GM12878 (cell line): ENCODE results near the gene ARAP1. TPM values are rescaled to one million over a fixed set of nuclear protein-coding genes. Genes with fewer than 3 reads are reported as not detected.

Experiments
- ATAC-seq: fragments of 200-7000 bp; cut with Tn5 transposase; 3 replicates; pipeline ENCODE4 v1.9.1; 2020; ENCODE audit warnings: mild to moderate bottlenecking, moderate library complexity
- BruUV-seq: library from RNA; stranded (reverse); fragments of 400-500 nt; replicated peaks from 2 replicates; lab custom pipeline; 2021; lab: Mats Ljungman, UMichigan
- CTCF ChIA-PET: fragments of 300-600 bp; sonication (Branson Sonifier 250); formaldehyde crosslinking; extraction: SDS; loops from one replicate; lab custom pipeline; 2021; ENCODE audit warnings: inconsistent platforms; lab: Yijun Ruan, JAX
- POLR2A ChIA-PET: fragments of 350-600 bp; formaldehyde crosslinking; extraction: SDS; loops from one replicate; lab custom pipeline; 2021; ENCODE audit warnings: inconsistent platforms; lab: Charles Lee
- RAD21 ChIA-PET: fragments of 300-600 bp; sonication (Branson Sonifier 250); formaldehyde crosslinking; loops from one replicate; lab custom pipeline; 2023; ENCODE audit warnings: antibody characterized with exemption; ENCODE audit not compliant: unreplicated experiment; lab: Charles Lee
- SMC1A ChIA-PET: fragments of 300-600 bp; sonication (Branson Sonifier 250); formaldehyde crosslinking; loops from one replicate; lab custom pipeline; 2023; ENCODE audit not compliant: unreplicated experiment, uncharacterized antibody; lab: Charles Lee
- DNase-seq: peaks from one replicate; pipeline ENCODE4 v3.0.0-alpha.2; 2011; ENCODE audit warnings: low read depth, low spot score
- FAIRE-seq: peaks from 3 replicates; lab custom pipeline; 2011; peaks lifted over from hg19 to GRCh38; lab: Jason Lieb, UNC
- H2AFZ ChIP-seq: 2 replicates; pipeline ENCODE4 v1.6.0; 2011; ENCODE audit warnings: low read depth, low read length, control low read depth; ENCODE audit not compliant: control insufficient read depth
- H3K27ac ChIP-seq: 2 replicates; pipeline ENCODE4 v1.5.1; 2011; ENCODE audit warnings: control low read depth; ENCODE audit not compliant: control insufficient read depth, insufficient read depth
- H3K27me3 ChIP-seq, 2 experiments: replicated peaks in 1 of 2; 2 replicates each; pipeline versions ENCODE4 v1.6.0 to v1.6.1; 2011; ENCODE audit warnings: low read length in 1 of 2; ENCODE audit not compliant: control insufficient read depth in 2 of 2, insufficient read depth in 2 of 2
- H3K36me3 ChIP-seq, 2 experiments: 2 replicates each; pipeline ENCODE4 v1.5.1; 2011; ENCODE audit warnings: low read length in 1 of 2; ENCODE audit not compliant: control insufficient read depth in 2 of 2, insufficient read depth in 2 of 2
- H3K4me1 ChIP-seq: 2 replicates; pipeline ENCODE4 v1.6.1; 2011; ENCODE audit warnings: mild to moderate bottlenecking, low read length, moderate library complexity, mixed read lengths; ENCODE audit not compliant: control insufficient read depth, insufficient read depth
- H3K4me2 ChIP-seq: 2 replicates; pipeline ENCODE4 v1.6.0; 2011; ENCODE audit warnings: control low read depth; ENCODE audit not compliant: control insufficient read depth, insufficient read depth
- H3K4me3 ChIP-seq: fragments of 200-600 bp; sonication (generic); 2 replicates; pipeline ENCODE4 v1.5.1; 2016
- H3K79me2 ChIP-seq: 2 replicates; pipeline ENCODE4 v1.6.0; 2011; ENCODE audit warnings: low read length; ENCODE audit not compliant: control insufficient read depth, insufficient read depth
- H3K9ac ChIP-seq: 2 replicates; pipeline ENCODE4 v1.8.0; 2011; ENCODE audit warnings: low read length, control low read depth, mixed read lengths; ENCODE audit not compliant: control insufficient read depth, insufficient read depth
- H3K9me3 ChIP-seq: replicated peaks from 3 replicates; pipeline ENCODE4 v1.5.1; 2011; ENCODE audit warnings: mild to moderate bottlenecking, low read length; ENCODE audit not compliant: control insufficient read depth, insufficient read depth
- H4K20me1 ChIP-seq: 2 replicates; pipeline ENCODE4 v1.6.0; 2011; ENCODE audit not compliant: control insufficient read depth, insufficient read depth
- BMI1 ChIP-seq: fragments of 450-650 bp; IDR thresholded peaks from 2 replicates; pipeline ENCODE4 v1.6.1; 2016; ENCODE audit warnings: mild to moderate bottlenecking, moderate library complexity, borderline replicate concordance
- HDAC2 ChIP-seq: fragments of 200-600 bp; sonication (generic); IDR thresholded peaks from 2 replicates; pipeline ENCODE4 v1.6.1; 2017
- NR2C1 ChIP-seq: fragments of 450-650 bp; IDR thresholded peaks from 2 replicates; pipeline ENCODE4 v1.6.1; 2017; ENCODE audit warnings: antibody characterized with exemption, mild to moderate bottlenecking, moderate library complexity
- PAX5 ChIP-seq: IDR thresholded peaks from 2 replicates; pipeline ENCODE4 v1.6.1; 2011; ENCODE audit warnings: low read depth, low read length, borderline replicate concordance
- SUPT20H ChIP-seq: IDR thresholded peaks from 2 replicates; pipeline ENCODE4 v1.6.1; 2011; ENCODE audit warnings: low read depth, mild to moderate bottlenecking, low read length, moderate library complexity, borderline replicate concordance; ENCODE audit not compliant: control insufficient read depth
- TARDBP ChIP-seq: IDR thresholded peaks from 2 replicates; pipeline ENCODE4 v1.6.1; 2016; ENCODE audit warnings: borderline replicate concordance
- TCF7 ChIP-seq: IDR thresholded peaks from 2 replicates; pipeline ENCODE4 v1.6.1; 2014; ENCODE audit warnings: antibody characterized with exemption, borderline replicate concordance
- WRNIP1 ChIP-seq: IDR thresholded peaks from 2 replicates; pipeline ENCODE4 v1.6.1; 2011; ENCODE audit warnings: low read depth, low read length, improper control_type of control experiment, borderline replicate concordance
- WGBS: methylation state at CpG from one replicate; pipeline ENCODE4 v1.1.6; 2016; ENCODE audit warnings: low lambda C conversion rate; ENCODE audit not compliant: insufficient replicate concordance, insufficient coverage; ENCODE audit errors: missing lambda C conversion rate; 5-methylcytosine and 5-hydroxymethylcytosine counted together
- in situ Hi-C: fragments of 300-500 bp; cut with MboI; formaldehyde crosslinking; loops from 9 replicates; pipeline ENCODE4 v1.14.3; 2018; ENCODE audit warnings: mixed read lengths
- intact Hi-C: fragments of 100-400 bp; cut with micrococcal nuclease; formaldehyde crosslinking; loops from one replicate; pipeline ENCODE4 v1.14.2; 2022; ENCODE audit not compliant: unreplicated experiment
- polyA plus RNA-seq, 11 experiments: library from polyadenylated mRNA; depleted of rRNA in 4 of 11; unstranded in 6 of 11; stranded (reverse) in 5 of 11; fragments of >200 nt; fragmentation: Nextera tagmentation in 4 of 11; fragmentation: Illumina TruSeq in 1 of 11; extraction: Ambion mirVana in 4 of 11; extraction: Trizol in 1 of 11; gene quantifications; 1 replicate in 1 of 11; 2 replicates in 10 of 11; pipeline versions ENCODE4 v1.2.1 to v1.2.3, GENCODE V29; 2011 to 2016; ENCODE audit warnings: inconsistent platforms in 2 of 11, missing spikeins in 2 of 11, low read depth in 1 of 11
- total RNA-seq, 4 experiments: library from RNA; depleted of rRNA in 3 of 4; stranded (reverse); fragments of >200 nt in 3 of 4; fragmentation: Illumina TruSeq in 1 of 4; extraction: Trizol in 1 of 4; gene quantifications; 2 replicates each; pipeline versions ENCODE4 v1.2.1 to v1.2.3, GENCODE V29; 2013 to 2021
- TF ChIP-seq, protein P1 (sequence below): fragments of 450-650 bp; IDR thresholded peaks from 2 replicates; pipeline ENCODE4 v1.6.1; 2017; ENCODE audit warnings: mild to moderate bottlenecking, moderate library complexity

ARAP1 gene
- total and polyA plus RNA-seq, 10 of the 15 experiments (the other 5 are each of a cell fraction or from before 2014, with no cell fraction given): 0.55 to 102 (median 51.0) TPM

DNA sequence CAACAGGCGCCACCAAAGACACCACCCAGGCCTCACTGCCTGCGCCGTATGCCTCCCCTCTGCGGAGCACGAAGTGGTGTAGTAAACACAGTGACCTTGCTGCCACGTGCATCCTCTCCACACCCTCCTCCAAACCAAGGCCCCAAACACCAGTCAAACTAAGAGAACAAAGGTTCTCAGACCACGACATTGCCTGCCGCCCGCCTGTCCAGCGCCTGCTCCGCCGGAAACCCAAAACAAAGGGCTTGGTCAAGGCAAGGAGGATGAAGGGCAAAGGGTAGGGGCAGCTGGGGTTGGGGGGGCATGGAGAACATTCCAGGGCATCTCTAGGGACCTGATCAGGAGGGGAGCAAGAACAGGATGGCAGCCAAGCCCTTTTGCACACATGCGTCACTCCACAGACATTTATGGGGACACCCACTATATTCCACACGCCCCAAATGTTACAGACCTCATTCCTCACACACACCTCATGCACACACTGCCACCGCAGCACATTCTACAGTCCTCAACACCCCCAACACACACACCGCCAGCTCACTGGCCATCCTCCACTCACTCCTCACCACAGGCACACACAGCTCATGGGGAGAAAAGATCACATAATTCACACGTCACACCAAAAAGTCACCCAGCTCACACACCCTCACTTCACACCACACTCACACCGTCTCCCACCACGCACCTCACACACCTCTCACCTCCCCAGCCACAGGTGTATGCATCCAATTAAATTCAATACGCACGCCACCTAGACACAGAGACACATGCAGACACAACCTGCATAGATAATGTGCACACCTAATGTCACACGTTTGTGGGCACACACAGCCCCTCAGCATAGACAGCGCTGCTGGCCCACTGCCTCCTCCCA is 112.5 kb downstream of the ARAP1 start:
- no peaks in the 10 kb centered on the region for H3K4me1 ChIP-seq
- 39% methylated on average over 22 of the region's 23 CpGs for WGBS
- H3K4me2 ChIP-seq: no peak overlapping the region
- H2AFZ ChIP-seq: no peak overlapping the region
- no TSS peak for BruUV-seq
- peaks cover 6 to 11% of the 10 kb centered on the region in 2 experiments; a peak in 3 of 4 replicates for H3K27me3 ChIP-seq
- TF ChIP-seq NR2C1 (no peak), BMI1 (no peak), TARDBP (no peak), HDAC2 (no peak), TCF7 (no peak), SUPT20H (no peak), WRNIP1 (no peak), PAX5 (no peak)
- TF ChIP-seq, protein P1, sequence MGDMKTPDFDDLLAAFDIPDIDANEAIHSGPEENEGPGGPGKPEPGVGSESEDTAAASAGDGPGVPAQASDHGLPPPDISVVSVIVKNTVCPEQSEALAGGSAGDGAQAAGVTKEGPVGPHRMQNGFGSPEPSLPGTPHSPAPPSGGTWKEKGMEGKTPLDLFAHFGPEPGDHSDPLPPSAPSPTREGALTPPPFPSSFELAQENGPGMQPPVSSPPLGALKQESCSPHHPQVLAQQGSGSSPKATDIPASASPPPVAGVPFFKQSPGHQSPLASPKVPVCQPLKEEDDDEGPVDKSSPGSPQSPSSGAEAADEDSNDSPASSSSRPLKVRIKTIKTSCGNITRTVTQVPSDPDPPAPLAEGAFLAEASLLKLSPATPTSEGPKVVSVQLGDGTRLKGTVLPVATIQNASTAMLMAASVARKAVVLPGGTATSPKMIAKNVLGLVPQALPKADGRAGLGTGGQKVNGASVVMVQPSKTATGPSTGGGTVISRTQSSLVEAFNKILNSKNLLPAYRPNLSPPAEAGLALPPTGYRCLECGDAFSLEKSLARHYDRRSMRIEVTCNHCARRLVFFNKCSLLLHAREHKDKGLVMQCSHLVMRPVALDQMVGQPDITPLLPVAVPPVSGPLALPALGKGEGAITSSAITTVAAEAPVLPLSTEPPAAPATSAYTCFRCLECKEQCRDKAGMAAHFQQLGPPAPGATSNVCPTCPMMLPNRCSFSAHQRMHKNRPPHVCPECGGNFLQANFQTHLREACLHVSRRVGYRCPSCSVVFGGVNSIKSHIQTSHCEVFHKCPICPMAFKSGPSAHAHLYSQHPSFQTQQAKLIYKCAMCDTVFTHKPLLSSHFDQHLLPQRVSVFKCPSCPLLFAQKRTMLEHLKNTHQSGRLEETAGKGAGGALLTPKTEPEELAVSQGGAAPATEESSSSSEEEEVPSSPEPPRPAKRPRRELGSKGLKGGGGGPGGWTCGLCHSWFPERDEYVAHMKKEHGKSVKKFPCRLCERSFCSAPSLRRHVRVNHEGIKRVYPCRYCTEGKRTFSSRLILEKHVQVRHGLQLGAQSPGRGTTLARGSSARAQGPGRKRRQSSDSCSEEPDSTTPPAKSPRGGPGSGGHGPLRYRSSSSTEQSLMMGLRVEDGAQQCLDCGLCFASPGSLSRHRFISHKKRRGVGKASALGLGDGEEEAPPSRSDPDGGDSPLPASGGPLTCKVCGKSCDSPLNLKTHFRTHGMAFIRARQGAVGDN: no peak
- CTCF ChIA-PET: no interaction called here
- RAD21 ChIA-PET: no interaction called here
- POLR2A ChIA-PET: interaction anchor here (0.6 kb wide), 1 partner anchor 26 kb away, joined by 4 read pairs; no protein-coding TSS in a partner anchor
- no peak overlapping the region for H3K4me3 ChIP-seq
- H3K9ac ChIP-seq: no peak overlapping the region
- no peaks in the 10 kb centered on the region for H3K9me3 ChIP-seq
- H3K79me2 ChIP-seq: no peaks in the 10 kb centered on the region
- ATAC-seq: no peak
- intact Hi-C loops (no loop called here), in situ Hi-C loops (no loop called here)
- FAIRE-seq: no peak
- no peak overlapping the region for H3K27ac ChIP-seq
- H4K20me1 ChIP-seq: no peaks in the 10 kb centered on the region
- SMC1A ChIA-PET: no interaction called here
- no peak for DNase-seq
- no peaks in the 10 kb centered on the region for H3K36me3 ChIP-seq
